H9 (cell line): Measurements from ENCODE around the gene RNU7-1. TPM values are rescaled to one million over a fixed set of nuclear protein-coding genes. Genes with fewer than 3 reads are reported as not detected.

Experiments
- DNase-seq: peaks from one replicate; pipeline ENCODE4 v3.0.0-alpha.2; 2017
- H2AFZ ChIP-seq: one replicate; pipeline ENCODE4 v1.6.1; 2013; ENCODE audit warnings: mild to moderate bottlenecking, low read length, control low read depth, moderate library complexity
- H2AK5ac ChIP-seq: 2 replicates; pipeline ENCODE4 v1.6.1; 2013; ENCODE audit warnings: low read length, control low read depth, mixed read lengths; ENCODE audit not compliant: insufficient read length
- H2BK120ac ChIP-seq: one replicate; pipeline ENCODE4 v1.6.1; 2013; ENCODE audit warnings: low read depth, mild to moderate bottlenecking, low read length, control low read depth, inconsistent platforms; ENCODE audit not compliant: poor library complexity, severe bottlenecking
- H2BK12ac ChIP-seq: 2 replicates; pipeline ENCODE4 v1.6.1; 2013; ENCODE audit warnings: low read length, control low read depth, mixed read lengths, low read depth; ENCODE audit not compliant: insufficient read length
- H2BK15ac ChIP-seq: 2 replicates; pipeline ENCODE4 v1.6.1; 2013; ENCODE audit warnings: low read depth, low read length, control low read depth
- H2BK20ac ChIP-seq: one replicate; pipeline ENCODE4 v1.6.1; 2013; ENCODE audit warnings: low read depth, mild to moderate bottlenecking, low read length, control low read depth, inconsistent platforms; ENCODE audit not compliant: poor library complexity, severe bottlenecking
- H2BK5ac ChIP-seq: 2 replicates; pipeline ENCODE4 v1.6.1; 2013; ENCODE audit warnings: low read length, control low read depth, mixed read lengths; ENCODE audit not compliant: insufficient read length
- H3K14ac ChIP-seq: 2 replicates; pipeline ENCODE4 v1.6.1; 2013; ENCODE audit warnings: low read length, control low read depth; ENCODE audit not compliant: insufficient read depth
- H3K18ac ChIP-seq: 2 replicates; pipeline ENCODE4 v1.6.1; 2013; ENCODE audit warnings: low read depth, mild to moderate bottlenecking, mixed read lengths, low read length, control low read depth; ENCODE audit not compliant: insufficient read length
- H3K23ac ChIP-seq: 2 replicates; pipeline ENCODE4 v1.6.1; 2013; ENCODE audit warnings: low read length, control low read depth, mixed read lengths, low read depth; ENCODE audit not compliant: insufficient read length
- H3K23me2 ChIP-seq: 2 replicates; pipeline ENCODE4 v1.6.1; 2013; ENCODE audit warnings: low read depth, mild to moderate bottlenecking, mixed read lengths, low read length, control low read depth; ENCODE audit not compliant: insufficient read length, poor library complexity, severe bottlenecking
- H3K27ac ChIP-seq: 2 replicates; pipeline ENCODE4 v1.5.1; 2013; ENCODE audit warnings: low read length, control low read depth, mixed read lengths, low read depth; ENCODE audit not compliant: insufficient read length
- H3K27me3 ChIP-seq: 2 replicates; pipeline ENCODE4 v1.6.1; 2013; ENCODE audit warnings: low read length, control low read depth, inconsistent platforms; ENCODE audit not compliant: insufficient read depth
- H3K4ac ChIP-seq: 2 replicates; pipeline ENCODE4 v1.6.1; 2013; ENCODE audit warnings: low read depth, mild to moderate bottlenecking, control low read depth, inconsistent platforms, low read length, moderate library complexity
- H3K4me1 ChIP-seq: 2 replicates; pipeline ENCODE4 v1.6.1; 2013; ENCODE audit warnings: low read length, control low read depth, inconsistent platforms; ENCODE audit not compliant: insufficient read depth
- H3K4me2 ChIP-seq: 2 replicates; pipeline ENCODE4 v1.6.1; 2013; ENCODE audit warnings: low read length, control low read depth, mixed read lengths; ENCODE audit not compliant: insufficient read length, insufficient read depth
- H3K56ac ChIP-seq: 2 replicates; pipeline ENCODE4 v1.6.1; 2013; ENCODE audit warnings: low read depth, mild to moderate bottlenecking, mixed read lengths, low read length, control low read depth; ENCODE audit not compliant: insufficient read length
- H3K79me1 ChIP-seq: 2 replicates; pipeline ENCODE4 v1.6.1; 2013; ENCODE audit warnings: low read depth, mild to moderate bottlenecking, moderate library complexity, low read length, control low read depth, inconsistent platforms; ENCODE audit not compliant: insufficient read depth, poor library complexity, severe bottlenecking
- H3K79me2 ChIP-seq: 2 replicates; pipeline ENCODE4 v1.6.1; 2013; ENCODE audit warnings: low read length, control low read depth, inconsistent platforms; ENCODE audit not compliant: insufficient read depth
- H3K9ac ChIP-seq: 2 replicates; pipeline ENCODE4 v1.6.1; 2013; ENCODE audit warnings: low read length, control low read depth, mixed read lengths; ENCODE audit not compliant: insufficient read length; ENCODE audit errors: extremely low read depth
- H3K9me3 ChIP-seq: one replicate; pipeline ENCODE4 v1.6.1; 2013; ENCODE audit warnings: low read depth, low read length, inconsistent platforms; ENCODE audit not compliant: control insufficient read depth
- H3T11ph ChIP-seq: one replicate; pipeline ENCODE4 v1.6.1; 2013; ENCODE audit warnings: mild to moderate bottlenecking, low read length, control low read depth, inconsistent platforms
- H4K20me1 ChIP-seq: one replicate; pipeline ENCODE4 v1.6.1; 2013; ENCODE audit not compliant: control insufficient read depth, insufficient read length, insufficient read depth
- H4K5ac ChIP-seq: 2 replicates; pipeline ENCODE4 v1.6.1; 2013; ENCODE audit warnings: low read depth, mild to moderate bottlenecking, mixed read lengths, low read length, control low read depth; ENCODE audit not compliant: insufficient read length
- H4K8ac ChIP-seq: replicated peaks from 2 replicates; pipeline ENCODE4 v1.6.1; 2013; ENCODE audit warnings: low read length, control low read depth, mixed read lengths, low read depth; ENCODE audit not compliant: insufficient read length
- H4K91ac ChIP-seq: 2 replicates; pipeline ENCODE4 v1.6.1; 2013; ENCODE audit warnings: low read depth, mild to moderate bottlenecking, moderate library complexity, mixed read lengths, low read length, control low read depth; ENCODE audit not compliant: insufficient read length
- H3K27ac Mint-ChIP-seq, 3 experiments: 2 replicates in 2 of 3; 3 replicates in 1 of 3; pipeline ENCODE4 v1.8.0; 2020 to 2021; ENCODE audit warnings: mixed read lengths in 3 of 3, mild to moderate bottlenecking in 1 of 3, moderate library complexity in 1 of 3
- H3K27me3 Mint-ChIP-seq: 2 replicates; pipeline ENCODE4 v1.8.0; 2021; ENCODE audit warnings: low read depth, mild to moderate bottlenecking, moderate library complexity, mixed read lengths
- H3K36me3 Mint-ChIP-seq, 3 experiments: 2 replicates in 2 of 3; 3 replicates in 1 of 3; pipeline ENCODE4 v1.8.0; 2020 to 2021; ENCODE audit warnings: low read depth in 3 of 3, mixed read lengths in 3 of 3; ENCODE audit not compliant: insufficient read depth in 1 of 3
- H3K4me1 Mint-ChIP-seq, 2 experiments: 2 replicates each; pipeline ENCODE4 v1.8.0; 2020; ENCODE audit warnings: mixed read lengths in 2 of 2
- H3K4me3 Mint-ChIP-seq, 2 experiments: 2 replicates in 1 of 2; 3 replicates in 1 of 2; pipeline ENCODE4 v1.8.0; 2020 to 2021; ENCODE audit warnings: mild to moderate bottlenecking in 2 of 2, mixed read lengths in 2 of 2, moderate library complexity in 1 of 2
- H3K9me3 Mint-ChIP-seq, 2 experiments: 2 replicates in 1 of 2; 3 replicates in 1 of 2; pipeline ENCODE4 v1.8.0; 2020; ENCODE audit warnings: mild to moderate bottlenecking in 2 of 2, mixed read lengths in 2 of 2, moderate library complexity in 1 of 2
- CTCF ChIP-seq: fragments of 200-600 bp; sonication (generic); conservative IDR thresholded peaks from 3 replicates; pipeline ENCODE4 v1.8.0; 2021; ENCODE audit warnings: antibody characterized with exemption, mild to moderate bottlenecking
- WGBS: extraction: QIAGEN DNeasy Blood & Tissue Kit; methylation state at CpG from one replicate; pipeline ENCODE4 v1.1.7; 2013; ENCODE audit warnings: missing lambda C conversion rate, low lambda C conversion rate, mixed read lengths; ENCODE audit not compliant: insufficient read length; ENCODE audit errors: extremely low coverage; 5-methylcytosine and 5-hydroxymethylcytosine counted together
- total RNA-seq: library from RNA; stranded (reverse); gene quantifications from 2 replicates; pipeline ENCODE4 v1.2.1, GENCODE V29; 2021

Gene RNU7-1
- total RNA-seq, 1 experiment from 2014 or later, result not detected

GRCh38 chr12:6941267-6941666 is 2.3 kb upstream of the RNU7-1 start:
- peak overlapping the region in 1 of 2 experiments; percentile 48; a peak in 1 of 5 replicates for H3K4me3 Mint-ChIP-seq
- H3K27ac ChIP-seq, result no peak overlapping the region

More at GRCh38 chr12:6941267-6941666, 2.3 kb upstream of the RNU7-1 start:
- WGBS, result no CpG with 5 or more reads among the region's 12 CpGs
- H3K27me3 ChIP-seq, result no peaks in the 10 kb centered on the region
- H2AK5ac ChIP-seq, result no peak overlapping the region
- H3K14ac ChIP-seq, result no peak overlapping the region
- no peak overlapping the region for H4K8ac ChIP-seq
- H2AFZ ChIP-seq, result no peak overlapping the region
- H2BK20ac ChIP-seq, result no peak overlapping the region
- no peak overlapping the region for H3K23ac ChIP-seq
- Mint-ChIP-seq H3K27ac (peak overlapping the region in 2 of 3 experiments; percentile 67 to 73; a peak in 1 of 7 replicates), H3K36me3 (peaks cover 16 to 56% (median 36%) of the 10 kb centered on the region in 3 experiments), H3K4me1 (peaks cover 39 to 51% of the 10 kb centered on the region in 2 experiments), H3K9me3 (no peaks in the 10 kb centered on the region; a peak in 2 of 5 replicates), H3K27me3 (peaks cover 2% of the 10 kb centered on the region; the same call in 1 of the 2 replicates)
- H3K4me2 ChIP-seq, result no peak overlapping the region
- no peak overlapping the region for H4K5ac ChIP-seq
- no peaks in the 10 kb centered on the region for H3K9me3 ChIP-seq
- no peak overlapping the region for H3K56ac ChIP-seq
- 0 out of 2 replicates have a peak, but pooled peaks cover 4% of the 10 kb centered on the region for H3K4me1 ChIP-seq
- H3K23me2 ChIP-seq, result peaks cover 16% of the 10 kb centered on the region
- no peak overlapping the region for H2BK120ac ChIP-seq
- H2BK15ac ChIP-seq, result no peak overlapping the region
- no peaks in the 10 kb centered on the region for H4K20me1 ChIP-seq
- H2BK12ac ChIP-seq, result no peak overlapping the region
- no peak overlapping the region for H3K18ac ChIP-seq
- no peaks in the 10 kb centered on the region for H3K79me2 ChIP-seq
- no peak overlapping the region for H2BK5ac ChIP-seq
- no peak overlapping the region for H3K4ac ChIP-seq
- H3K79me1 ChIP-seq, result no peaks in the 10 kb centered on the region
- no peak overlapping the region for H3K9ac ChIP-seq
- DNase-seq, result no peak
- no peak overlapping the region for H3T11ph ChIP-seq
- no peak for TF ChIP-seq CTCF
- no peak overlapping the region for H4K91ac ChIP-seq
